Mucosa of rectum (tissue), 2 donors: ENCODE results near the gene PKD2L2.
"Not testable (repeated sequence)": the region's sequence is repeated elsewhere in the genome, so short reads cannot be mapped to it uniquely, and the experiment has no call there.

ENCODE experiments used
- H3K27ac ChIP-seq, 2 donors: one replicate each; pipeline ENCODE4 v1.7.0; 2013; ENCODE audit warnings: inconsistent platforms in 2 of 2, low read depth in 2 of 2, low read length in 2 of 2
- H3K27me3 ChIP-seq, 2 donors: one replicate each; pipeline ENCODE4 v1.7.0; 2013; ENCODE audit warnings: low read length in 2 of 2; ENCODE audit not compliant: control insufficient read depth in 2 of 2, insufficient read depth in 2 of 2
- H3K36me3 ChIP-seq, 2 donors: one replicate each; pipeline ENCODE4 v1.7.0; 2013; ENCODE audit warnings: low read length in 2 of 2; ENCODE audit not compliant: control insufficient read depth in 2 of 2, insufficient read depth in 2 of 2
- H3K4me1 ChIP-seq, 2 donors: one replicate each; pipeline ENCODE4 v1.7.0; 2013; ENCODE audit warnings: low read length in 2 of 2, mild to moderate bottlenecking in 1 of 2; ENCODE audit not compliant: control insufficient read depth in 2 of 2, insufficient read depth in 2 of 2
- H3K4me3 ChIP-seq, 2 donors: one replicate each; pipeline ENCODE4 v1.7.0; 2013; ENCODE audit warnings: low read length in 2 of 2
- H3K9ac ChIP-seq, 2 donors: one replicate each; pipeline ENCODE4 v1.7.0; 2013; ENCODE audit warnings: low read length in 2 of 2, low read depth in 1 of 2, mild to moderate bottlenecking in 1 of 2
- H3K9me3 ChIP-seq, 2 donors: one replicate each; pipeline ENCODE4 v1.7.0; 2013; ENCODE audit warnings: low read length in 2 of 2; ENCODE audit not compliant: control insufficient read depth in 2 of 2
- donor health status: healthy.
- donor health status: Normal muscosa, but diverticular disease.

PKD2L2 gene

DNA sequence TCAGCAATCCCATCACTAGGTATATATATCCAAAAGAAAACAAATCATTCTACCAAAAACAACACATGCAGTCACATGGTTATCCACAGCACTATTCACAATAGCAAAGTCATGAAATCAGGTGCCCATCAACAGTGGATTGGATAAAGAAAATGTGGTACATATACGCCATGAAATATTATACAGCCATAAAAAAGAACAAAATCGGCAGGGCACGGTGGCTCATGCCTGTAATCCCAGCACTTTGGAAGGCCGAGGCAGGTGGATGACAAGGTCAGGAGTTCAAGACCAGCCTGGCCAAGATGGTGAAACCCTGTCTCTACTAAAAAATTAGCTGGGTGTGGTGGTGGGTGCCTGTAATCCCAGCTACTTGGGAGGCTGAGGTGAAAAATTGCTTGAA, 55.0 kb downstream of the PKD2L2 start:
- H3K9ac ChIP-seq, H3K4me1 ChIP-seq, H3K27me3 ChIP-seq, H3K9me3 ChIP-seq, H3K4me3 ChIP-seq, H3K27ac ChIP-seq: not testable (repeated sequence)
- H3K36me3 ChIP-seq, result peaks cover 66 to 67% of the 10 kb centered on the region in 2 donors

GRCh38 chr5:137945825-137946224, 56.6 kb downstream of the PKD2L2 start:
- Histone ChIP-seq H3K27ac (no peak overlapping the region), H3K9me3 (no peaks in the 10 kb centered on the region), H3K4me1 (no peaks in the 10 kb centered on the region), H3K9ac (no peak overlapping the region), H3K36me3 (peaks cover 58 to 66% of the 10 kb centered on the region in 2 donors), H3K27me3 (no peaks in the 10 kb centered on the region), H3K4me3 (no peak overlapping the region)

GRCh38 chr5:137954131-137954879, 65.0 kb downstream of the PKD2L2 start:
- Histone ChIP-seq H3K27me3 (no peaks in the 10 kb centered on the region), H3K4me1 (no peaks in the 10 kb centered on the region), H3K4me3 (no peak overlapping the region), H3K9ac (no peak overlapping the region), H3K9me3 (no peaks in the 10 kb centered on the region), H3K27ac (no peak overlapping the region), H3K36me3 (peaks cover 14 to 27% of the 10 kb centered on the region in 2 donors)

DNA sequence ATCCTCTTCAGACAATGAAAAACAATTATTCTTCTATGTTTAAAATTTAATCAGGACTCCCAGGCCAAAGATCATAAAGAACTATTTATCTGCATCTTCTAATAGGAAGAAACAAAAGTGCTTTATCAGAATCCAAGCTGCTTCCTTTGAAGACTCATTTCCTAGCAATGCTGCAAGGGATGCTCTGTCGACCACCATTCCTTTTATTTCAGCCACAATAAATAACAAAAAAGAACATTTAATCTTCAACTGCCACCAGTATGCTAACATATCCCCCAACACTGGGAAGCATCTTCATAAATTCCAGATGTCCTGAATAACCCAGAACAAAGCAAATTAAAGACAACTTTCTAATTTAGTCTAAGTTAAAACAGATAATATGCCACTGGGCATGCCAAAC, 68.7 kb downstream of the PKD2L2 start:
- Histone ChIP-seq H3K9ac (no peak overlapping the region), H3K27me3 (no peaks in the 10 kb centered on the region), H3K36me3 (peaks cover 3 to 15% of the 10 kb centered on the region in 2 donors), H3K4me1 (no peaks in the 10 kb centered on the region), H3K4me3 (no peak overlapping the region), H3K27ac (no peak overlapping the region), H3K9me3 (no peaks in the 10 kb centered on the region)

GRCh38 chr5:137959488-137959887, 70.2 kb downstream of the PKD2L2 start:
- H3K36me3 ChIP-seq, result peaks cover 5 to 9% of the 10 kb centered on the region in 2 donors
- H3K27me3 ChIP-seq, result no peaks in the 10 kb centered on the region
- no peaks in the 10 kb centered on the region for H3K4me1 ChIP-seq
- no peak overlapping the region for H3K4me3 ChIP-seq
- no peak overlapping the region for H3K27ac ChIP-seq
- no peak overlapping the region for H3K9ac ChIP-seq
- H3K9me3 ChIP-seq, result no peaks in the 10 kb centered on the region

GRCh38 chr5:137960141-137960540, 70.9 kb downstream of the PKD2L2 start:
- Histone ChIP-seq H3K36me3 (peaks cover 6 to 10% of the 10 kb centered on the region in 2 donors), H3K9ac (no peak overlapping the region), H3K9me3 (no peaks in the 10 kb centered on the region), H3K27ac (no peak overlapping the region), H3K27me3 (no peaks in the 10 kb centered on the region), H3K4me3 (no peak overlapping the region), H3K4me1 (no peaks in the 10 kb centered on the region)

DNA sequence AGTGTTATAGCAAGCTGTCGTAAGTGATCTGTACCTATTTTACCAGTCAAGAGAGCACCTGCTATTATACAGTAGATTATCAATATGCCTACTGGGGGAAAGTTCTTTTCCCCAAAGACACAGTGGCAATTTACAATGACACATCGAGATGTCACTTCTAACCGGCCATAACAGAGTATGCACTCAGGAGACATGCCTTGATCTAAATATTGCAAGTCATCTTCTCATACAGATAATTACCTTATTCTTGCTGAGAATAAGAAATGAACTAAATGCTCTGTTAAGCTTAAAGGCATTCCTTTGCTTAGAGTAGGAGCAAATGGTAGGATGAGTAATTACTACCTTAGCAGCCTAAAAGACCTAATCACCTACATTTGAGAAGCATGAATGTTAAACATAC, 71.6 kb downstream of the PKD2L2 start:
- no peaks in the 10 kb centered on the region for H3K4me1 ChIP-seq
- H3K27ac ChIP-seq, result no peak overlapping the region
- H3K27me3 ChIP-seq, result no peaks in the 10 kb centered on the region
- H3K4me3 ChIP-seq, result no peak overlapping the region
- H3K9ac ChIP-seq, result no peak overlapping the region
- H3K9me3 ChIP-seq, result no peaks in the 10 kb centered on the region
- peaks cover 9 to 12% of the 10 kb centered on the region in 2 donors for H3K36me3 ChIP-seq

GRCh38 chr5:137970384-137970783, 81.1 kb downstream of the PKD2L2 start:
- H3K27me3 ChIP-seq, H3K9me3 ChIP-seq, H3K4me1 ChIP-seq, H3K9ac ChIP-seq, H3K4me3 ChIP-seq, H3K27ac ChIP-seq: not testable (repeated sequence)
- peaks cover 3 to 11% of the 10 kb centered on the region in 2 donors for H3K36me3 ChIP-seq

DNA sequence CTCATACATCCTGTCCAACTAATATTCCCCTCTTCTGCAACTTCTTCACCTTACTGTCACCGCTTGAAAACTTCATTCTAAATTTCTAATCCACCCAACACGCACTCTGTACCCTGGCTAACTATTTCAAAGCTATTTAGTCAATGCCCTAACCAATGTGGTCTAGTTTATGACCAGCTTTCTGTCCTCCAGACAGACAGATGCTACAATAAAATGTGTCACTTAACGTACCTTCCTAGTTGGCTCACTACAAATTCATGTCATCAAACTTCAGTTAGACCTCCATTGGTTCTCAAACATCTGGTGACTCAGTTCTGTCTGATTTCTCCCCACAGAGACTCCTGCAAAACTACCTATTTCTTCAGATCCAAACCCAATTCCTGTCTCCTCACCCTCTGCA, 86.0 kb downstream of the PKD2L2 start:
- H3K9me3 ChIP-seq, result no peaks in the 10 kb centered on the region
- peaks cover 3 to 13% of the 10 kb centered on the region in 2 donors for H3K36me3 ChIP-seq

DNA sequence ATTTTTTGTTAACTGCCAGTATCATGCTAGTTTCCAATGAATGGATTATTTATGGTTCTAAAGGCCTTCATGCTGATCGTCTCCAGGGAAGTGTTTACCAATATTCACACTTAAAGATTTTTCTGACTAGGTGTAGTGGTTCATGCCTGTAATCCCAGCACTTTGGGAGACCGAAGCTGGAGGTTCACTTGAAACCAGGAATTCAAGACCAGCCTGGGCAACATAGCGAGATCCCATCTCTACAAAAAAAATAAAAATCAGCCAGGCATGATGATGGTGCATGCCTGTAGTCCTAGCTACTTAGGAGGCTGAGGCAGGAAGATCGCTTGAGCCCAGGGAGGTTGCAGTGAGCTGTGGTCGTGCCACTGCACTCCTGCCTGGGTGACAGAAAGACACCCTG, 100.2 kb downstream of the PKD2L2 start:
- no peaks in the 10 kb centered on the region for H3K4me1 ChIP-seq
- no peak overlapping the region for H3K27ac ChIP-seq
- H3K9me3 ChIP-seq, result no peaks in the 10 kb centered on the region
- peaks cover 8 to 10% of the 10 kb centered on the region in 2 donors for H3K36me3 ChIP-seq
- no peaks in the 10 kb centered on the region for H3K27me3 ChIP-seq
- H3K9ac ChIP-seq, result no peak overlapping the region
- no peak overlapping the region for H3K4me3 ChIP-seq

More for the DNA sequence above, 86.0 kb downstream of the PKD2L2 start:
- H3K4me3 ChIP-seq, result no peak overlapping the region
- no peak overlapping the region for H3K9ac ChIP-seq
- H3K4me1 ChIP-seq, result no peaks in the 10 kb centered on the region
- no peaks in the 10 kb centered on the region for H3K27me3 ChIP-seq
- no peak overlapping the region for H3K27ac ChIP-seq
